ENCODE data around the gene TAT. TPM values are rescaled to one million over a fixed set of nuclear protein-coding genes. Genes with fewer than 3 reads are reported as not detected.

Gene TAT
- total and polyA plus RNA-seq, 10 of the 15 experiments (the other 5 are each of a cell fraction or from before 2014, with no cell fraction given) = 0.01 to 0.44 (median 0.09) TPM; not detected in 4

- peaks cover 3% of the 10 kb centered on the region; the same call in 1 of the 2 replicates for H3K4me1 ChIP-seq (ENCODE audit: control insufficient read depth, insufficient read depth, low read length)
- no peak for DNase-seq (ENCODE audit: low read depth, low spot score)
- no peaks in the 10 kb centered on the region for H3K36me3 ChIP-seq (ENCODE audit: control insufficient read depth in 2 of 2, insufficient read depth in 2 of 2, low read length in 1 of 2)
- WGBS (ENCODE audit: insufficient coverage, insufficient replicate concordance, low lambda C conversion rate, missing lambda C conversion rate) = 95% methylated on average over 8 of the region's 8 CpGs
- intact Hi-C loops (cut with micrococcal nuclease; ENCODE audit: unreplicated experiment) = loop anchor here (10.0 kb wide), 1 partner anchor 317 kb away; the partner anchor contains the start of gene ZNF821
- CTCF ChIA-PET = interaction anchor here (1.2 to 12.8 kb wide), 3 partner anchors 17 to 155 kb away, joined by 3 to 312 read pairs (median 4); no protein-coding TSS in a partner anchor
- H3K79me2 ChIP-seq (ENCODE audit: control insufficient read depth, insufficient read depth, low read length) = no peaks in the 10 kb centered on the region
- H3K27ac ChIP-seq (ENCODE audit: control insufficient read depth, insufficient read depth) = no peak overlapping the region
- SMC1A ChIA-PET (ENCODE audit: uncharacterized antibody, unreplicated experiment) = interaction anchor here (1.0 to 3.7 kb wide), 3 partner anchors 9 to 43 kb away, joined by 5 to 12 read pairs (median 5); partner anchors contain the start of gene TAT
- no TSS peak for BruUV-seq (replicated peaks)
- ATAC-seq = no peak
- H3K4me2 ChIP-seq (ENCODE audit: control insufficient read depth, insufficient read depth) = no peak overlapping the region
- H2AFZ ChIP-seq (ENCODE audit: control insufficient read depth, low read depth, low read length) = no peak overlapping the region
- H3K9ac ChIP-seq (ENCODE audit: control insufficient read depth, insufficient read depth, low read length) = no peak overlapping the region
- no peaks in the 10 kb centered on the region for H3K27me3 ChIP-seq (replicated peaks in 1 of 2; ENCODE audit: control insufficient read depth in 2 of 2, insufficient read depth in 2 of 2, low read length in 1 of 2)
- in situ Hi-C loops (cut with MboI) = no loop called here
- no peaks in the 10 kb centered on the region for H4K20me1 ChIP-seq (ENCODE audit: control insufficient read depth, insufficient read depth)
- no peaks in the 10 kb centered on the region for H3K9me3 ChIP-seq (replicated peaks; ENCODE audit: control insufficient read depth, insufficient read depth, low read length)
- FAIRE-seq = no peak
- H3K4me3 ChIP-seq = no peak overlapping the region
- RAD21 ChIA-PET (ENCODE audit: unreplicated experiment) = interaction anchor here (6.4 kb wide), 1 partner anchor 42 kb away, joined by 213 read pairs; no protein-coding TSS in a partner anchor
- POLR2A ChIA-PET = interaction anchor here (0.6 to 1.8 kb wide), 3 partner anchors 41 to 119 kb away, joined by 3 to 6 read pairs (median 4); no protein-coding TSS in a partner anchor
- TF ChIP-seq, protein P1, sequence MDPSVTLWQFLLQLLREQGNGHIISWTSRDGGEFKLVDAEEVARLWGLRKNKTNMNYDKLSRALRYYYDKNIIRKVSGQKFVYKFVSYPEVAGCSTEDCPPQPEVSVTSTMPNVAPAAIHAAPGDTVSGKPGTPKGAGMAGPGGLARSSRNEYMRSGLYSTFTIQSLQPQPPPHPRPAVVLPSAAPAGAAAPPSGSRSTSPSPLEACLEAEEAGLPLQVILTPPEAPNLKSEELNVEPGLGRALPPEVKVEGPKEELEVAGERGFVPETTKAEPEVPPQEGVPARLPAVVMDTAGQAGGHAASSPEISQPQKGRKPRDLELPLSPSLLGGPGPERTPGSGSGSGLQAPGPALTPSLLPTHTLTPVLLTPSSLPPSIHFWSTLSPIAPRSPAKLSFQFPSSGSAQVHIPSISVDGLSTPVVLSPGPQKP (IDR thresholded peaks at IDR 0.05; ENCODE audit: low read depth, low read length) = no peak
- no peak for TF ChIP-seq CUX1 (IDR thresholded peaks at IDR 0.05; ENCODE audit: insufficient replicate concordance, low read depth, low read length)
- TF ChIP-seq GATAD2B (conservative IDR thresholded peaks at IDR 0.05; ENCODE audit: low read depth) = no peak
- TF ChIP-seq, protein P2, sequence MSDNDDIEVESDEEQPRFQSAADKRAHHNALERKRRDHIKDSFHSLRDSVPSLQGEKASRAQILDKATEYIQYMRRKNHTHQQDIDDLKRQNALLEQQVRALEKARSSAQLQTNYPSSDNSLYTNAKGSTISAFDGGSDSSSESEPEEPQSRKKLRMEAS (IDR thresholded peaks at IDR 0.05; ENCODE audit: low read depth, low read length) = no peak
- TF ChIP-seq KAT2A (conservative IDR thresholded peaks at IDR 0.05; ENCODE audit: control insufficient read depth, low read depth, low read length) = no peak
- TF ChIP-seq ZNF274 (IDR thresholded peaks at IDR 0.05; ENCODE audit: insufficient read depth, insufficient read length) = no peak
- TF ChIP-seq NR2C1 (IDR thresholded peaks at IDR 0.05) = no peak
- TF ChIP-seq TCF3 (IDR thresholded peaks at IDR 0.05; ENCODE audit: borderline replicate concordance, insufficient read depth, low read depth, low read length) = no peak
- no peak for TF ChIP-seq NFIC (IDR thresholded peaks at IDR 0.05; ENCODE audit: low read depth, low read length)
- TF ChIP-seq KLF5 (IDR thresholded peaks at IDR 0.05; ENCODE audit: partially characterized antibody) = no peak
- no peak for TF ChIP-seq IRF5 (IDR thresholded peaks at IDR 0.05; ENCODE audit: borderline replicate concordance)
- no peak for TF ChIP-seq ZBTB33 (IDR thresholded peaks at IDR 0.05)
- no peak for TF ChIP-seq LARP7 (IDR thresholded peaks at IDR 0.05)
Measured at GRCh38 chr16:71567931-71568330, 9.0 kb downstream of the TAT start.
